ENCODE data around the gene POU2AF1. TPM values are rescaled to one million over a fixed set of nuclear protein-coding genes. Genes with fewer than 3 reads are reported as not detected.

Gene POU2AF1
- total RNA-seq, 1 experiment from 2014 or later: not detected

DNA sequence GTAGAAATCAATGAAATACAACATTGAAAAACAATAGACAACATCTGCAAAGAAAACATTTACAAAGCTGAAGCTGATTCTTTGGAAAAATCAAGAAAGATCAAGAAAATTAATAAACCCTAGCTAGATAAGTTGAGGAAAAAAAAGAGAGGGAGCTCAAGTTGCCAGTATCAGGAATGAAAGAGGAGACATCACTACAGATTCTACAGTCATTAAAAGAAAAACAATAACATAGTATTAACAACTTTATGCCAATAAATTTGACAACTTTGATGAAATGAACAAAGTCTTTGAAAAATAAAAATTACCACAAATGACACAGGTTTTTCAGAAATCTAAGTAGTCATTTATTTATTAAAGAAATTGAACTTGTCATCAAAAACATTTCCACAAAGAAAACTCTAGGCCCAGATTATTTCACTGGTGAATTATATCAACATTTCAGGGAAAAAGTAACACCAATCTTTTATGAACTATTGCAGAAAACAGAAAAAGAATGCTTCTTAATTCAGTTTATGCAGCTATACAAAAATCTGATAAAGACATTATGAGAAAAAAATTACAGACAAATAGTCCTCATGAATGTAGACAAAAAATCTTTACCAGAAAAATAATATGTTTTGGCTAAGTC lies 39.2 kb downstream of the POU2AF1 start:
- Histone ChIP-seq H3K79me2 (ENCODE audit: low read length) (no peaks in the 10 kb centered on the region), H3K27ac (ENCODE audit: low read length) (no peak overlapping the region), H2AFZ (ENCODE audit: low read length) (no peak overlapping the region), H3K9me3 (ENCODE audit: low read length) (no peaks in the 10 kb centered on the region), H3K27me3 (ENCODE audit: low read length) (peaks cover 33% of the 10 kb centered on the region), H3K4me2 (ENCODE audit: low read length) (no peak overlapping the region), H3K4me1 (ENCODE audit: insufficient read depth, low read length) (no peaks in the 10 kb centered on the region), H3K9ac (ENCODE audit: low read length) (no peak overlapping the region), H3K9me2 (replicated peaks; ENCODE audit: low read length) (no peaks in the 10 kb centered on the region), H4K20me1 (ENCODE audit: low read length) (no peaks in the 10 kb centered on the region), H3K36me3 (ENCODE audit: low read depth, low read length) (no peaks in the 10 kb centered on the region), H3F3A (ENCODE audit: low read length, unreplicated experiment) (no peaks in the 10 kb centered on the region), H3K4me3 (ENCODE audit: low read length) (no peak overlapping the region)
- DNase-seq (no peak), ATAC-seq (no peak)
- ChIA-PET POLR2A (ENCODE audit: unreplicated experiment) (no interaction called here), CTCF (no interaction called here)
- intact Hi-C loops (cut with micrococcal nuclease): no loop called here
- TF ChIP-seq EZH2 (IDR thresholded peaks at IDR 0.05; ENCODE audit: low read length, unreplicated experiment) (no peak), EZH2phosphoT487 (IDR thresholded peaks at IDR 0.05; ENCODE audit: borderline replicate concordance, low read length) (no peak)
- TF ChIP-seq, protein P1, sequence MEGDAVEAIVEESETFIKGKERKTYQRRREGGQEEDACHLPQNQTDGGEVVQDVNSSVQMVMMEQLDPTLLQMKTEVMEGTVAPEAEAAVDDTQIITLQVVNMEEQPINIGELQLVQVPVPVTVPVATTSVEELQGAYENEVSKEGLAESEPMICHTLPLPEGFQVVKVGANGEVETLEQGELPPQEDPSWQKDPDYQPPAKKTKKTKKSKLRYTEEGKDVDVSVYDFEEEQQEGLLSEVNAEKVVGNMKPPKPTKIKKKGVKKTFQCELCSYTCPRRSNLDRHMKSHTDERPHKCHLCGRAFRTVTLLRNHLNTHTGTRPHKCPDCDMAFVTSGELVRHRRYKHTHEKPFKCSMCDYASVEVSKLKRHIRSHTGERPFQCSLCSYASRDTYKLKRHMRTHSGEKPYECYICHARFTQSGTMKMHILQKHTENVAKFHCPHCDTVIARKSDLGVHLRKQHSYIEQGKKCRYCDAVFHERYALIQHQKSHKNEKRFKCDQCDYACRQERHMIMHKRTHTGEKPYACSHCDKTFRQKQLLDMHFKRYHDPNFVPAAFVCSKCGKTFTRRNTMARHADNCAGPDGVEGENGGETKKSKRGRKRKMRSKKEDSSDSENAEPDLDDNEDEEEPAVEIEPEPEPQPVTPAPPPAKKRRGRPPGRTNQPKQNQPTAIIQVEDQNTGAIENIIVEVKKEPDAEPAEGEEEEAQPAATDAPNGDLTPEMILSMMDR (conservative IDR thresholded peaks at IDR 0.05; ENCODE audit: low read depth, low read length): no peak
- no TSS peak for BruUV-seq (replicated peaks)

DNA sequence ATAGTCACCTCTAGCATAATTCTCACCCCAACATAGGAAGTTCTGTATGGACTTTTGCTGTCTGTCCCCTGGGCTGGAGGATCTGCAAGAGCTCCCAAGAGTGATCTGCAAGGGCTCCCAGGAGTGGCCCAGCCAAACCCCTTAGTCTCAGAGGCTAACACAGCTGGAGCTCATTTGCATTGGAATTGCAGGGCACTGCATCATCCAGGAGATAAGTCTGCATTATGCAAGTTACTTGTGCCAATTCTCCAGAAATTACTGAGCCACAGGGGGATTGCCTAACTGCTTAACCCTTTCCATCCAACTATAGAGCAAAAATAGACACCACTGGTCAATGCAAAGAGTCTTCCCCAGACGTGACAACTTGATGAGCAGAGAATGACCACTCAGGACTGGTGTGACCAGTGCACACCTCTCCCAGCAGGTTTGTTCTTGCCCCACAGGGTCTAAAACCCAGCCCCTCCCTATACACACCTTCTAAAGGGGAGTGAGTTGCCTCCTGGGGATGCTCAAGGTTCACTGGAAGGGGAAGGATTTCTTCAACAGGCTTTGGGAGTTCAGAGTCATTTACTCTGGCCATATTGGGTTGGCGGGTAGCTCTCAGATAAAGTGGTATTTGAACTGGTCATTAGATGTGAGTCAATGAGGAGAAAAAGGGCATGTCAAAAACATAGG lies 42.4 kb downstream of the POU2AF1 start:
- Histone ChIP-seq H3K27ac (ENCODE audit: low read length) (no peak overlapping the region), H3K4me2 (ENCODE audit: low read length) (no peak overlapping the region), H4K20me1 (ENCODE audit: low read length) (no peaks in the 10 kb centered on the region), H3K79me2 (ENCODE audit: low read length) (no peaks in the 10 kb centered on the region), H3K9me2 (replicated peaks; ENCODE audit: low read length) (no peaks in the 10 kb centered on the region), H3K9ac (ENCODE audit: low read length) (no peak overlapping the region), H3K9me3 (ENCODE audit: low read length) (no peaks in the 10 kb centered on the region), H3K4me3 (ENCODE audit: low read length) (no peak overlapping the region), H3F3A (ENCODE audit: low read length, unreplicated experiment) (no peaks in the 10 kb centered on the region), H3K36me3 (ENCODE audit: low read depth, low read length) (no peaks in the 10 kb centered on the region), H3K4me1 (ENCODE audit: insufficient read depth, low read length) (no peaks in the 10 kb centered on the region), H2AFZ (ENCODE audit: low read length) (no peak overlapping the region), H3K27me3 (ENCODE audit: low read length) (peaks cover 29% of the 10 kb centered on the region; the same call in 1 of the 2 replicates)
- TF ChIP-seq EZH2 (IDR thresholded peaks at IDR 0.05; ENCODE audit: low read length, unreplicated experiment): no peak
- TF ChIP-seq, protein P1 (conservative IDR thresholded peaks at IDR 0.05; ENCODE audit: low read depth, low read length): no peak
- no peak for TF ChIP-seq EZH2phosphoT487 (IDR thresholded peaks at IDR 0.05; ENCODE audit: borderline replicate concordance, low read length)
- DNase-seq (no peak), ATAC-seq (no peak)
- no TSS peak for BruUV-seq (replicated peaks)
- intact Hi-C loops (cut with micrococcal nuclease): no loop called here
- POLR2A ChIA-PET (ENCODE audit: unreplicated experiment): no interaction called here
- CTCF ChIA-PET: no interaction called here

DNA sequence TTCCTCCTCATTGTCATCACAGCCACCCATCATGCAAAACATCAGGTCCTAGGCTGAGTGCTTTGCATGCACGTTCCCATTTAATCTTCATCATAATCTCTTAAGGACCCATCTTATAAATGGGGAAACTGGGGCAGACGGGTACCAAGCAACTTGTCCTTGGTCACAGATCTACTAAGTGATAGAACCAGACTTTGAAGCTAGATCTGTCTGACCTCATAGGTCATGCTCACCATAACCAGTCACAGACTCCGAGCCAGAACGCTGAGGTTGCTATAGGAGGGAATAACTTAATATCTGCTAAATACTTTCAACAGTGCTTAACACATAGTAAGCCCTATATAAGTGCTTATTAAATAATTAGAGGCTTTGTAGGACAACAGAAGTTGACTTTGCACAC lies 43.0 kb downstream of the POU2AF1 start:
- POLR2A ChIA-PET (ENCODE audit: unreplicated experiment): no interaction called here
- Histone ChIP-seq H3K9me2 (replicated peaks; ENCODE audit: low read length) (no peaks in the 10 kb centered on the region), H3K4me1 (ENCODE audit: insufficient read depth, low read length) (no peaks in the 10 kb centered on the region), H3K4me3 (ENCODE audit: low read length) (no peak overlapping the region), H4K20me1 (ENCODE audit: low read length) (no peaks in the 10 kb centered on the region), H3K9ac (ENCODE audit: low read length) (no peak overlapping the region), H3K36me3 (ENCODE audit: low read depth, low read length) (no peaks in the 10 kb centered on the region), H2AFZ (ENCODE audit: low read length) (no peak overlapping the region), H3K27me3 (ENCODE audit: low read length) (peaks cover 23% of the 10 kb centered on the region; the same call in 1 of the 2 replicates), H3K9me3 (ENCODE audit: low read length) (no peaks in the 10 kb centered on the region), H3K27ac (ENCODE audit: low read length) (no peak overlapping the region), H3K79me2 (ENCODE audit: low read length) (no peaks in the 10 kb centered on the region), H3F3A (ENCODE audit: low read length, unreplicated experiment) (no peaks in the 10 kb centered on the region), H3K4me2 (ENCODE audit: low read length) (no peak overlapping the region)
- DNase-seq (no peak), ATAC-seq (no peak)
- intact Hi-C loops (cut with micrococcal nuclease): no loop called here
- CTCF ChIA-PET: no interaction called here
- BruUV-seq (replicated peaks): no TSS peak
- TF ChIP-seq EZH2phosphoT487 (IDR thresholded peaks at IDR 0.05; ENCODE audit: borderline replicate concordance, low read length) (no peak), EZH2 (IDR thresholded peaks at IDR 0.05; ENCODE audit: low read length, unreplicated experiment) (no peak)
- TF ChIP-seq, protein P1 (conservative IDR thresholded peaks at IDR 0.05; ENCODE audit: low read depth, low read length): no peak

Data from PC-3 (cell line).